GM12891 (cell line): Measurements from ENCODE around the gene EOLA2.
"Not testable (repeated sequence)": the region's sequence is repeated elsewhere in the genome, so short reads cannot be mapped to it uniquely, and the experiment has no call there.

Experiments
- POLR2AphosphoS5 ChIP-seq: IDR thresholded peaks from 2 replicates; pipeline ENCODE4 v1.6.1; 2011; ENCODE audit warnings: low read depth, low read length, control low read depth
- SPI1 ChIP-seq: IDR thresholded peaks from 2 replicates; pipeline ENCODE4 v1.6.1; 2011; ENCODE audit warnings: low read depth, low read length, control low read depth
- TAF1 ChIP-seq: IDR thresholded peaks from 2 replicates; pipeline ENCODE4 v1.6.1; 2011; ENCODE audit warnings: low read depth, low read length, control low read depth

GRCh38 chrX:149945087-149945670 is 6.9 kb upstream of the EOLA2 start:
- TF ChIP-seq SPI1, TAF1, POLR2AphosphoS5: not testable (repeated sequence)
